HG03135 (cell line): ENCODE data around the gene RGS4.
"Not testable (repeated sequence)": the region's sequence is repeated elsewhere in the genome, so short reads cannot be mapped to it uniquely, and the experiment has no call there.

Experiments used
- ATAC-seq: cut with Tn5 transposase; IDR thresholded peaks from one replicate; pipeline ENCODE4 v1.9.1; 2021; ENCODE audit warnings: mild to moderate bottlenecking, moderate library complexity; ENCODE audit not compliant: unreplicated experiment

RGS4 gene

GRCh38 chr1:163066686-163067085 lies 2.5 kb upstream of the RGS4 start:
- no peak for ATAC-seq

GRCh38 chr1:163068716-163069115 lies 445 bp upstream of the RGS4 start:
- no peak for ATAC-seq

- ATAC-seq: no peak
Measured at GRCh38 chr1:163069655-163070277, 605 bp downstream of the RGS4 start.

- ATAC-seq: no peak
Measured at GRCh38 chr1:163071405-163072255, 2.5 kb downstream of the RGS4 start.

GRCh38 chr1:163072658-163073057 lies 3.5 kb downstream of the RGS4 start:
- no peak for ATAC-seq

GRCh38 chr1:163074004-163074403 lies 4.8 kb downstream of the RGS4 start:
- ATAC-seq: no peak

- no peak for ATAC-seq
Measured at GRCh38 chr1:163074716-163075284, 5.6 kb downstream of the RGS4 start.

- ATAC-seq: no peak
Measured at GRCh38 chr1:163076044-163076443, 6.9 kb downstream of the RGS4 start.

GRCh38 chr1:163076446-163076845 lies 7.3 kb downstream of the RGS4 start:
- ATAC-seq: no peak

GRCh38 chr1:163076981-163077761 lies 8.0 kb downstream of the RGS4 start:
- no peak for ATAC-seq

GRCh38 chr1:163082971-163083370 lies 13.8 kb downstream of the RGS4 start:
- no peak for ATAC-seq

GRCh38 chr1:163083690-163084089 lies 14.5 kb downstream of the RGS4 start:
- ATAC-seq: no peak

- no peak for ATAC-seq
Measured at GRCh38 chr1:163084330-163084729, 15.2 kb downstream of the RGS4 start.

GRCh38 chr1:163085041-163085903 lies 16.1 kb downstream of the RGS4 start:
- ATAC-seq: no peak

GRCh38 chr1:163085904-163086268 lies 16.7 kb downstream of the RGS4 start:
- no peak for ATAC-seq

- ATAC-seq: not testable (repeated sequence)
Measured at GRCh38 chr1:163089117-163089516, 20.0 kb downstream of the RGS4 start.

GRCh38 chr1:163090321-163090945 lies 21.3 kb downstream of the RGS4 start:
- no peak for ATAC-seq

GRCh38 chr1:163093169-163093568 lies 24.0 kb downstream of the RGS4 start:
- no peak for ATAC-seq

- ATAC-seq: no peak
Measured at GRCh38 chr1:163093579-163093978, 24.4 kb downstream of the RGS4 start.

GRCh38 chr1:163094182-163094581 lies 25.0 kb downstream of the RGS4 start:
- ATAC-seq: no peak
